Esophagus muscularis mucosa (tissue), 4 donors: ENCODE results near the gene NDUFV3.
"Not testable (repeated sequence)": the region's sequence is repeated elsewhere in the genome, so short reads cannot be mapped to it uniquely, and the experiment has no call there.

Experiments used
- EP300 ChIP-seq: sonication (generic); formaldehyde crosslinking; IDR thresholded peaks from one replicate; pipeline ENCODE4 v1.6.1; 2017; ENCODE audit warnings: antibody characterized with exemption
- POLR2A ChIP-seq: fragments of 450-650 bp; IDR thresholded peaks from one replicate; pipeline ENCODE4 v1.6.1; 2017; ENCODE audit warnings: antibody characterized with exemption, moderate library complexity, mild to moderate bottlenecking, low read depth
- POLR2AphosphoS5 ChIP-seq, 2 donors: sonication (generic); formaldehyde crosslinking; IDR thresholded peaks; one replicate each; pipeline ENCODE4 v1.6.1; 2017; ENCODE audit warnings: antibody characterized with exemption in 2 of 2
- TF ChIP-seq, protein P1 (sequence below), 3 experiments: fragments of 200-600 bp in 2 of 3; fragments of 450-650 bp in 1 of 3; sonication (generic) in 2 of 3; IDR thresholded peaks; one replicate each; pipeline ENCODE4 v1.5.1; 2017 to 2019; ENCODE audit warnings: antibody characterized with exemption in 3 of 3, mild to moderate bottlenecking in 2 of 3, moderate library complexity in 1 of 3

DNA sequence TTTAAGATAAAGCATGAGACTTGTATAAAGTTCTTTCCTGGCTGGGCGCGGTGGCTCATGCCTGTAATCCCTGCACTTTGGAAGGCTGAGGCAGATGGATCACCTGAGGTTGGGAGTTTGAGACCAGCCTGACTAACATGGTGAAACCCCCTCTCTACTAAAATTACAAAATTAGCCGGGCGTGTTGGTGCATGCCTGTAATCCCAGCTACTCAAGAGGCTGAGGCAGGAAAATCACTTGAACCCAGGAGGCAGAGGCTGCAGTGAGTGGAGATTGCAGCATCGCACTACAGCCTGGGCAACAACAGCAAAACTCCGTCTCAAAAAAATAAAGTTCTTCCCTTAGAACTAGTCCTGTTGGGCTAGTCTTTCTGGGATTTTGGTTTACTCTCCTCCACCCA lies 18.8 kb downstream of the NDUFV3 start:
- TF ChIP-seq POLR2AphosphoS5 (IDR thresholded peaks at IDR 0.05); POLR2A; EP300: not testable (repeated sequence)
- TF ChIP-seq, protein P1, sequence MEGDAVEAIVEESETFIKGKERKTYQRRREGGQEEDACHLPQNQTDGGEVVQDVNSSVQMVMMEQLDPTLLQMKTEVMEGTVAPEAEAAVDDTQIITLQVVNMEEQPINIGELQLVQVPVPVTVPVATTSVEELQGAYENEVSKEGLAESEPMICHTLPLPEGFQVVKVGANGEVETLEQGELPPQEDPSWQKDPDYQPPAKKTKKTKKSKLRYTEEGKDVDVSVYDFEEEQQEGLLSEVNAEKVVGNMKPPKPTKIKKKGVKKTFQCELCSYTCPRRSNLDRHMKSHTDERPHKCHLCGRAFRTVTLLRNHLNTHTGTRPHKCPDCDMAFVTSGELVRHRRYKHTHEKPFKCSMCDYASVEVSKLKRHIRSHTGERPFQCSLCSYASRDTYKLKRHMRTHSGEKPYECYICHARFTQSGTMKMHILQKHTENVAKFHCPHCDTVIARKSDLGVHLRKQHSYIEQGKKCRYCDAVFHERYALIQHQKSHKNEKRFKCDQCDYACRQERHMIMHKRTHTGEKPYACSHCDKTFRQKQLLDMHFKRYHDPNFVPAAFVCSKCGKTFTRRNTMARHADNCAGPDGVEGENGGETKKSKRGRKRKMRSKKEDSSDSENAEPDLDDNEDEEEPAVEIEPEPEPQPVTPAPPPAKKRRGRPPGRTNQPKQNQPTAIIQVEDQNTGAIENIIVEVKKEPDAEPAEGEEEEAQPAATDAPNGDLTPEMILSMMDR (IDR thresholded peaks at IDR 0.05): not testable (repeated sequence)
